T-cell (primary cell): ENCODE data around the gene PAFAH1B2. TPM values are rescaled to one million over a fixed set of nuclear protein-coding genes. Genes with fewer than 3 reads are reported as not detected.
A peak's percentile ranks its signal among the peaks of the same experiment; 100 is the strongest.

Source experiments
- ATAC-seq, 4 experiments: fragments of 200-7000 bp in 3 of 4; fragments of 150-1000 bp in 1 of 4; cut with Tn5 transposase; replicated peaks in 1 of 4; 1 replicate in 3 of 4; 2 replicates in 1 of 4; pipeline ENCODE4 v1.10.0; 2021; ENCODE audit warnings: moderate library complexity in 3 of 4, mild to moderate bottlenecking in 2 of 4, moderate number of reproducible peaks in 1 of 4
- CTCF ChIA-PET, 2 donors: fragments of 300-600 bp; sonication (Branson Sonifier 250); formaldehyde crosslinking; loops; one replicate each; lab custom pipeline; 2022; ENCODE audit warnings: antibody characterized with exemption in 2 of 2; lab: Charles Lee
- POLR2A ChIA-PET, 2 donors: fragments of 300-600 bp; sonication (Branson Sonifier 250); formaldehyde crosslinking; loops; one replicate each; lab custom pipeline; 2022; ENCODE audit warnings: antibody characterized with exemption in 2 of 2; lab: Charles Lee
- DNase-seq, 35 experiments: peaks; one replicate each; pipeline versions ENCODE4 v3.0.0 to v3.0.0-alpha.2; 2013 to 2023
- H3K27ac ChIP-seq: one replicate; pipeline ENCODE4 v1.5.1; 2013; ENCODE audit warnings: low read length
- H3K27me3 ChIP-seq, 2 experiments: replicated peaks in 1 of 2; 1 replicate in 1 of 2; 2 replicates in 1 of 2; pipeline versions ENCODE4 v1.6.1 to v1.7.0; 2013; ENCODE audit warnings: low read length in 1 of 2, mixed read lengths in 1 of 2; ENCODE audit not compliant: control insufficient read depth in 2 of 2, insufficient read depth in 2 of 2; ENCODE audit errors: extremely low read depth in 1 of 2
- H3K36me3 ChIP-seq, 2 donors: 1 replicate in 1 of 2; 2 replicates in 1 of 2; pipeline versions ENCODE4 v1.6.1 to v1.7.0; 2013; ENCODE audit warnings: low read length in 1 of 2; ENCODE audit not compliant: control insufficient read depth in 2 of 2, insufficient read depth in 1 of 2; ENCODE audit errors: extremely low read depth in 1 of 2
- H3K4me1 ChIP-seq, 2 experiments: 1 replicate in 1 of 2; 2 replicates in 1 of 2; pipeline versions ENCODE4 v1.6.1 to v1.7.0; 2013; ENCODE audit warnings: low read length in 2 of 2, mixed read lengths in 1 of 2; ENCODE audit not compliant: insufficient read depth in 2 of 2, control insufficient read depth in 1 of 2; ENCODE audit errors: extremely low read depth in 1 of 2
- H3K4me3 ChIP-seq, 2 donors: 1 replicate in 1 of 2; 2 replicates in 1 of 2; pipeline versions ENCODE4 v1.5.1 to v1.7.0; 2013; ENCODE audit warnings: mild to moderate bottlenecking in 2 of 2, low read length in 1 of 2, moderate library complexity in 1 of 2; ENCODE audit not compliant: control insufficient read depth in 1 of 2; ENCODE audit errors: extremely low read depth in 1 of 2
- H3K9me3 ChIP-seq: 2 replicates; pipeline ENCODE4 v1.7.0; 2013
- H3K27ac Mint-ChIP-seq, 2 donors: one replicate each; pipeline ENCODE4 v1.8.0; 2020 to 2021; ENCODE audit warnings: mild to moderate bottlenecking in 2 of 2, mixed read lengths in 2 of 2
- H3K27me3 Mint-ChIP-seq, 2 donors: one replicate each; pipeline ENCODE4 v1.8.0; 2021 to 2022; ENCODE audit warnings: mixed read lengths in 2 of 2
- H3K36me3 Mint-ChIP-seq: one replicate; pipeline ENCODE4 v1.8.0; 2021; ENCODE audit warnings: mixed read lengths
- H3K4me1 Mint-ChIP-seq, 3 donors: one replicate each; pipeline ENCODE4 v1.8.0; 2020 to 2022; ENCODE audit warnings: mixed read lengths in 3 of 3, mild to moderate bottlenecking in 1 of 3
- H3K4me3 Mint-ChIP-seq, 3 donors: one replicate each; pipeline ENCODE4 v1.8.0; 2020 to 2022; ENCODE audit warnings: mild to moderate bottlenecking in 3 of 3, mixed read lengths in 3 of 3, moderate library complexity in 3 of 3
- H3K9me3 Mint-ChIP-seq, 3 donors: one replicate each; pipeline ENCODE4 v1.8.0; 2020 to 2022; ENCODE audit warnings: mixed read lengths in 3 of 3
- WGBS: methylation state at CpG from one replicate; pipeline ENCODE4 v1.1.5; 2013; ENCODE audit warnings: missing lambda C conversion rate; ENCODE audit not compliant: insufficient coverage; 5-methylcytosine and 5-hydroxymethylcytosine counted together
- total RNA-seq, 35 experiments: library from RNA in 6 of 35; stranded (reverse) in 6 of 35; fragments of 120-200 nt in 1 of 35; gene quantifications; one replicate each; pipeline versions ENCODE4 v1.2.1 to v1.2.4 and lab custom pipeline; 2013 to 2026

Gene PAFAH1B2, protein sequence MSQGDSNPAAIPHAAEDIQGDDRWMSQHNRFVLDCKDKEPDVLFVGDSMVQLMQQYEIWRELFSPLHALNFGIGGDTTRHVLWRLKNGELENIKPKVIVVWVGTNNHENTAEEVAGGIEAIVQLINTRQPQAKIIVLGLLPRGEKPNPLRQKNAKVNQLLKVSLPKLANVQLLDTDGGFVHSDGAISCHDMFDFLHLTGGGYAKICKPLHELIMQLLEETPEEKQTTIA
- 10 to 100 TPM; 44.1 to 55.9 (median 55.6) TPM for total RNA-seq
- total RNA-seq (2013) = 58.8 TPM
- 59.7 to 194 (median 104) reads per million in 29 experiments for total RNA-seq (lab: John Stamatoyannopoulos, UW)

DNA sequence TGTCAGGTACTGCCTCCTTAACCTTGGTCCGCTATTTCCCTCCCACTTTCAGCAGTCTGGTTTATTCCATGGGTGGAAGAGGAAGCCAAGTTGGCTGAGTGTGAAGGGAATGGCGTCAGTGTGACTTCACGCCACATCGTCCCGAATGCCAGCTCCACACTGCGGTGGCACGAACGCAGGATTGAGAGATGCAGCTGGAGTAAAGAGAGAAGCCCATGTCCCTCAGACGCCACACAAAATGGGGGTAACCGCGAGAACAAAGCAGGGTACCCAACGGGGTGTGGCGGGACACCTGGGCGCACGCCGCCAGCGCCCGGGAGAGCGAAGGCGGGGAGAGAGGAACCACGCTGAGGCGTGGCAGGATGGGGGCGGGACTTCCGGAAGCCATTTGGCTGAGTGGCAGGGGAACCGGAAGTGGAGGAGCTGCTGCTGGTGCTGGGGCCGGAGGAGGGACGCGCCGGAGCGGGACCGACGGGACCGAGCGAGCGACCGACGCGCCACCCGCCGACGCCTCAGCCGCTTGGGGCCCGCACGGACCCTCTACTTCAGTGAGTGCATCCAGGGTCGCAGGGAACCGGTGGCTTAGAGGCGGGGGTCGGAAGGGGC, at the start of gene PAFAH1B2:
Gene PAFAH1B2 (plus strand): TSS at position 417 of the 606 bp plus-strand sequence. CDS start 8,161 bp downstream, outside the sequence.
- Mint-ChIP-seq H3K9me3 (no peaks in the 10 kb centered on the region), H3K27ac (peak within 1 kb of the TSS; percentile 94 to 95), H3K4me1 (peaks cover 40 to 45% (median 40%) of the 10 kb centered on the region in 3 donors), H3K27me3 (peaks cover 6 to 11% of the 10 kb centered on the region in 2 donors), H3K36me3 (peaks cover 8% of the 10 kb centered on the region), H3K4me3 (peak within 1 kb of the TSS; percentile 96 to 99 (median 98))
- Histone ChIP-seq H3K27me3 (peaks cover 0 to 5% of the 10 kb centered on the region in 2 experiments), H3K4me1 (peaks cover 14 to 39% of the 10 kb centered on the region in 2 experiments), H3K36me3 (peaks cover 2 to 11% of the 10 kb centered on the region in 2 donors), H3K27ac (peak within 1 kb of the TSS; percentile 72), H3K4me3 (peak within 1 kb of the TSS; percentile 73 to 94), H3K9me3 (no peaks in the 10 kb centered on the region)
- ChIA-PET POLR2A (interaction anchor here (0.6 to 3.2 kb wide), 7 partner anchors 28 to 356 kb away, joined by 3 to 21 read pairs (median 4); partner anchors contain the start of genes ZPR1 (in 2 of the 2) and SIDT2 (in 1 of the 2)), CTCF (interaction anchor here in 1 of 2 donors (0.5 to 1.9 kb wide), 8 partner anchors 11 to 356 kb away, joined by 3 to 8 read pairs (median 3); partner anchors contain the start of gene ZPR1)
- under 1% methylated on average over 40 of the region's 48 CpGs for WGBS
- peak; percentile 91 to 94 (median 92) for ATAC-seq
- peak; percentile 82 to 96 (median 92) for DNase-seq

DNA sequence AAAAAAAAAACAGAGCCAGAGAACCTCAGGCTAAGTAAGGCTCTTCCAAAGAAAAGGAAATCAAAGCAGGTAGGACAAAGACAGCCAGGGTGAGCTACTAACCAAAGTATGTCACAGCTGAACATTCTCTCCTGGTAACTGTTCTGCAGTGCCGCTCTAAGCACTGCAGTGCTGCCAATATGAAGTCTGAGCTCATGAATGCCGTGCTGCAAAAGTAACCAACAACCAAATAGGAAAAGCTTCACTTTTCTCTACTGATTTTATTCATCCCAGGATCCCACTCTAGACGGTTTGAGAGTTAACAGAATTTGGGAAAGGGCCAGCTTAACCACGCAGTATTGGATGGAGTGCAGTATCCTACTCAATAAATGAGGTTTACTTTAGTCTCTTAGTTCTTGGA, 49.3 kb upstream of the PAFAH1B2 start:
- Histone ChIP-seq H3K4me3 (peak overlapping the region in 1 of 2 donors; percentile 77), H3K4me1 (peaks cover 27 to 45% of the 10 kb centered on the region in 2 experiments), H3K27me3 (no peaks in the 10 kb centered on the region), H3K36me3 (peaks cover 0 to 4% of the 10 kb centered on the region in 2 donors), H3K27ac (peak overlapping the region; percentile 96), H3K9me3 (no peaks in the 10 kb centered on the region)
- ATAC-seq = no peak
- Mint-ChIP-seq H3K4me3 (peak overlapping the region; percentile 86 to 98 (median 95)), H3K4me1 (peaks cover 79 to 87% (median 85%) of the 10 kb centered on the region in 3 donors), H3K9me3 (peaks cover 0 to 5% (median 5%) of the 10 kb centered on the region in 3 donors), H3K36me3 (peaks cover 20% of the 10 kb centered on the region), H3K27ac (peak overlapping the region; percentile 80 to 98), H3K27me3 (no peaks in the 10 kb centered on the region)
- WGBS = no CpG with 5 or more reads among the region's 4 CpGs
- ChIA-PET POLR2A (interaction anchor here (0.5 to 1.8 kb wide), 13 partner anchors 11 to 241 kb away, joined by 3 to 9 read pairs (median 4); partner anchors contain the start of gene SIDT2 (in 1 of the 2)), CTCF (interaction anchor here (0.6 to 1.6 kb wide), 6 partner anchors 11 to 271 kb away, joined by 3 to 7 read pairs (median 4); no protein-coding TSS in a partner anchor)
- peak in 1 of 35 experiments; percentile 36 for DNase-seq

DNA sequence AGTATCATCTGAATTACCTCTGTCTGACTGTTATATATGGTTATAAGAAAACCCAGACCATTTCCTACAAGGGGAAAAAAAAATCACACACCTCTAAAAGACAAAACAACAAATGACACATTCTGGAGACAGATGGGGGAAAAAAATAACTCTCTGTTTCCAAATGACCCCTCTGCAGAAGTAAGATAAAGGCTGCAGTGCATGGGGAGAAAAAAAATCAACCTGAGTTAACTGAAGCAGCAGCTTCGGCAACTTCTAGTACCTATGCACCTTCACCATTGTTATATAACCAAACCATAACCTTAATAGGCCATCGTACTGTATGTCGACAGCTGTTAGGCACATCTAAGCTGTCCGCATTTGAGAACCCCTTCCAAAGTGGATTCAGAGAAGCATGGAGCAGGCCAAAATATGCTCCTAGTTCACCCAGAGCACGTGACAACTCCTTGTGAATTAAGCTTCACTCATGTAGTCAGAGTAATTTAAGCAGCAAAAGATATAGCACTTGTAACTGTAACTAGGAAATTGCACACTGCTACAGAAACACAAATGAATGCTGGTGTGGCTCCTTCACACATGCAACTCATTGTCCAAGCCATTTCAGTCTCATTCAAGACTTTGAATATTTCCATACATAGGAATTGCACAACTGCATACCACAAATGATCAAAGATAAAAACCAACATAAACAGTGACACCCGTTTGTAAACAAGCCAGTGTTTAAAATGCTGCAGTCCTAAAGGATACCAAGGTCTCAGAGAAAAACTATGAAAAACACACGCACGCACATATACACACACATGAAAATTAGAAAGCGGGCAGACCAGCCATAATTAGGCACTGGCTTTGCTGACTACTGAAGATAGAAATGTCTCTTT, 48.6 kb upstream of the PAFAH1B2 start:
- peaks cover 12% of the 10 kb centered on the region for H3K36me3 Mint-ChIP-seq
- Histone ChIP-seq H3K27me3 (no peaks in the 10 kb centered on the region), H3K27ac (peak overlapping the region; percentile 96), H3K36me3 (peaks cover 0 to 4% of the 10 kb centered on the region in 2 donors), H3K9me3 (no peaks in the 10 kb centered on the region), H3K4me1 (peaks cover 27 to 45% of the 10 kb centered on the region in 2 experiments), H3K4me3 (peak overlapping the region; percentile 15 to 77)
- ATAC-seq = no peak
- H3K27ac Mint-ChIP-seq = peak overlapping the region; percentile 95 to 98
- H3K4me3 Mint-ChIP-seq = peak overlapping the region; percentile 86 to 98 (median 95)
- 8% methylated on average over 5 of the region's 9 CpGs for WGBS
- peak in 1 of 35 experiments; percentile 50 for DNase-seq
- peaks cover 0 to 5% (median 5%) of the 10 kb centered on the region in 3 donors for H3K9me3 Mint-ChIP-seq
- H3K4me1 Mint-ChIP-seq = peaks cover 71 to 81% (median 80%) of the 10 kb centered on the region in 3 donors
- ChIA-PET CTCF (interaction anchor here (0.6 to 1.6 kb wide), 5 partner anchors 11 to 260 kb away, joined by 3 to 7 read pairs (median 4); no protein-coding TSS in a partner anchor), POLR2A (interaction anchor here (0.7 to 1.8 kb wide), 11 partner anchors 12 to 242 kb away, joined by 3 to 9 read pairs (median 4); partner anchors contain the start of gene SIDT2 (in 2 of the 2))
- no peaks in the 10 kb centered on the region for H3K27me3 Mint-ChIP-seq

DNA sequence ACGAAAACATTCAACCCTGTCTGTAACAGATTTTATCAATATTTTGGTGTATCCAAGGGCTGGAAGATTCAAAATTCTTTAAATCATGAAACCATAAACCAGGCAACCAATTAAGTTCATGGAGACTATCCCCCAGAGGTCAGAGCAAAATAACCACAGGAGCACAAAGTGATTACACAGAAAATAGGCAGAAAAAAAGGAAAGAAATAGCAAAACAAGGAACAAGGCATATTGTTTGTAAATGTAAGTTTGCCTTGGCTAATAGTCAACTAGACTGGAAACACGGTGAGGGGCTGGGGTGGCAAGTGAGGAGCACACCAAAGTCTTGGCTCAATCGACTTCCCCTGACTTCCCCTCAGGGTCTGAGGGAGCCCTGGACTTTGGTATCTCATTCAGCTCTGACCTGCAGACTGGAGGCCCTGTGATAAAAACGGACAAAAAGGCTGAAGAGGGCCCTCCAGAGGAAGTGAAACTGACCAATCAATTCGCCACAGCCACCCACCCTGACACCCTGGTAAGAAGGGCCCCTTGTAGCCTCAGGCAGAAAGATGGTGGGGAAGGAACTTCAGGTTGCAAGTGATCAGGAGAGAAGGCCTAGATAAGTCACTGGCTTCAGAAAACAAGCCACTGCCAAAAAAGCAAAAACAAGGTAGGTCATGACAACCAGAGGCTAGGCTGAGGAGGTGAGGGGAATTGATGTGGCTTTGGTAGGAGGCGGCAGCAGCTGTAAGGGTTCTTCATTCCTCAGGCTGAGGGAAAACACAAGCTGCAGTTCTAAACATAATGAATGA, 47.7 kb upstream of the PAFAH1B2 start:
- H3K27ac ChIP-seq = peak overlapping the region; percentile 96
- 10% methylated on average over 3 of the region's 6 CpGs for WGBS
- H3K27me3 ChIP-seq = no peaks in the 10 kb centered on the region
- DNase-seq = peak; percentile 9 to 79 (median 47)
- Mint-ChIP-seq H3K4me1 (peaks cover 67 to 78% (median 75%) of the 10 kb centered on the region in 3 donors), H3K27me3 (no peaks in the 10 kb centered on the region), H3K27ac (peak overlapping the region; percentile 95 to 98), H3K9me3 (peaks cover 0 to 5% (median 5%) of the 10 kb centered on the region in 3 donors), H3K4me3 (peak overlapping the region; percentile 86 to 98 (median 95)), H3K36me3 (peaks cover 9% of the 10 kb centered on the region)
- peaks cover 0 to 4% of the 10 kb centered on the region in 2 donors for H3K36me3 ChIP-seq
- H3K9me3 ChIP-seq = no peaks in the 10 kb centered on the region
- ChIA-PET CTCF (interaction anchor here (0.5 to 0.9 kb wide), 3 partner anchors 165 to 216 kb away, joined by 3 read pairs; no protein-coding TSS in a partner anchor), POLR2A (interaction anchor here (0.5 to 2.6 kb wide), 19 partner anchors 8 to 309 kb away, joined by 3 to 13 read pairs (median 3); partner anchors contain the start of gene ZPR1 (in 1 of the 2))
- peak; percentile 33 to 52 (median 48) for ATAC-seq
- H3K4me1 ChIP-seq = peaks cover 27 to 45% of the 10 kb centered on the region in 2 experiments
- peak overlapping the region; percentile 77 to 83 for H3K4me3 ChIP-seq

DNA sequence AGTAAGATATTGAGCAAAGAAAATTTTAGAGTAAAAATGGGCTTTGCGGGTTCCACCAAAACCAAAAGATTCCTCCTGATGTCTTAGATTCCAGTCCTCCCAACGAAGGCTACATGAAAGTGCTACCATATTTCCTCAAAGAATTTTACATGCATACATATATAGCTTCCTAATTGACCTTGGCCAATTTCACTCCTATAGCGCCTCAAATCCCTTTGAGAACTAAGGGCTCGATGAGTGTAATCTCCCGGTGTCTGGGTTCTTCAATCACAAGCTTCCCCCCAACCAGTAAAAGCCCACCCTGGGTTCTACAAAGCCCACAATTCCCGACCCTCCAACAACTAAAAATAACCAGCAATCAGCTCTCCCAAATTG, 47.1 kb upstream of the PAFAH1B2 start:
- Histone ChIP-seq H3K27ac (peak overlapping the region; percentile 96), H3K27me3 (no peaks in the 10 kb centered on the region), H3K4me1 (peaks cover 27 to 45% of the 10 kb centered on the region in 2 experiments), H3K9me3 (no peaks in the 10 kb centered on the region), H3K4me3 (peak overlapping the region; percentile 77 to 83), H3K36me3 (peaks cover 0 to 2% of the 10 kb centered on the region in 2 donors)
- no peak for DNase-seq
- peak overlapping the region; percentile 95 to 98 for H3K27ac Mint-ChIP-seq
- POLR2A ChIA-PET = interaction anchor here (0.5 to 2.6 kb wide), 18 partner anchors 9 to 309 kb away, joined by 3 to 13 read pairs (median 3); partner anchors contain the start of gene ZPR1 (in 1 of the 2)
- H3K4me3 Mint-ChIP-seq = peak overlapping the region; percentile 86 to 98 (median 95)
- peaks cover 5% of the 10 kb centered on the region for H3K36me3 Mint-ChIP-seq
- no peak for ATAC-seq
- peaks cover 61 to 72% (median 69%) of the 10 kb centered on the region in 3 donors for H3K4me1 Mint-ChIP-seq
- CTCF ChIA-PET = interaction anchor here (0.5 to 0.9 kb wide), 3 partner anchors 166 to 217 kb away, joined by 3 read pairs; no protein-coding TSS in a partner anchor
- H3K27me3 Mint-ChIP-seq = no peaks in the 10 kb centered on the region
- peaks cover 0 to 4% (median 4%) of the 10 kb centered on the region in 3 donors for H3K9me3 Mint-ChIP-seq
- WGBS = 5% methylated on average over 4 of the region's 6 CpGs
